Measurements from ENCODE around the gene EPHB4.

Gene EPHB4

DNA sequence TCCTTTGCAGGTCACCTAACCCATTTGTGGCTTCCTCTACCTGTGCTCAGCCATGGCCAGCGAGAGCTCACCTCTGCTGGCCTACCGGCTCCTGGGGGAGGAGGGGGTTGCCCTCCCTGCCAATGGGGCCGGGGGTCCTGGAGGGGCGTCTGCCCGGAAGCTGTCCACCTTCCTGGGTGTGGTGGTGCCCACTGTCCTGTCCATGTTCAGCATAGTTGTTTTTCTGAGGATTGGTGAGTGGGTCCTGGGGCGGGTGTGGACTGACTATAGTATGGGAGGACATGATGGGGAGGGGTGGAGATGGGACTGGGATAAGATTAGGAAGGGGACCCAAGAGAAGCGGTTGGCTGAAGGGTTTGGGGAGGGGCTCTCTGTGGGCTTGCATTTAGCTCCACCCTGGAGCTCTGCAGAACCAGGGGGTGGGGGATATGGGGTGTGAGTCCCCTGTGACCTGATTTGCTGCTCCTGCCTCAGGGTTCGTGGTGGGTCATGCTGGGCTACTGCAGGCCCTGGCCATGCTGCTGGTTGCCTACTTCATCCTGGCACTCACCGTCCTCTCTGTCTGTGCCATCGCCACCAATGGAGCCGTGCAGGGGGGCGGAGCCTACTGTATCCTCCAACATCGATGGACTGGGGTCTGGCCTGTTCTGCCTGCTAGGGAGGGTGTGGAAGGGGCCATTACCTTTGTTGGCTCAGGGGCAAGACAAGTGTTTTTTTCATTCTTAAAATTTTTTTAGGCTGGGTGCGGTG is 27.0 kb upstream of the EPHB4 start:
- no peak for DNase-seq

DNA sequence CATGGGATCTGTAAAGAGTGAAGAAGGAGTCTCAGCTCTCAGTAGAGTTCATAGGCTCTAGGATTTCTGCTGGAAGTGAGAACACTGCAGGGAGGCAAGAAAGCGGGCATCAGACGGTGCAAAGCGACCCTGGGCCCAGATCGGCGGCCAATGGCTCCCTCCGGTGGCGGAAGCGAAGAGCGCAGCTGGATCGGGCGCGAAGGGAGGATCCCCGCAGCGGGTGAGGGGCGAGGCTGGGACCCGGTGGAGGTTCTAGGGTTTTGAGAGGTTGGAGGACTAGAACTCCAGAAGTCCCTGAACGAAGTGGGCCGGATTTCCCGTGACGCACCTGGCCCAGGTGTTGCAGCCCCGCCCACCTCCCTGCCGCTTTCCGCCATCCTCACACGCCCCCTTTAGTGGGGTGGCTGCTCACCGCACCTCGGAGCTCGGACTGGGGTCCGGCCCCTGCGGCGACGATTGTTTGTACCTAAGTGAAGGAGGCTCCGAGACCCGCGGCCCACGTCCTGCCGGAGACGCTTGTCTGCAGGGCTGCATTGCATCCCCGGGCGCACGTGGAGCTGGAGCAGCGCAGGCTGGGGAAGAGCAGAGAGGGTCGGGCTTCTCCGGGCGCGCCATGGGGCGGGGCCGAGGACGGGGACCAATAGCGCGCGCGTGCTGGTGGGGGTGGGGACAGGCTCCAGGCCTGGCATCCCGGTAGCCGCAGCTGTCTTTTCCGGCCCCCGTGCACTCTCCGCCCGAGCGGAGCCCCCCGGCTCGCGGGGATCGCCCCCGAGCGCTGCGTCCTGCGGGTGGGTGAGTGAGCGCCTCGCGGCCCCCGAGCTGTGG is 24.9 kb upstream of the EPHB4 start, which contains the start of gene SLC12A9:
SLC12A9 (plus strand) TSS at position 666 of the 825 bp plus-strand sequence. CDS start 1,485 bp downstream, outside the sequence.
- peak; percentile 91 for DNase-seq

- no peak for DNase-seq
Measured at GRCh38 chr7:100847360-100847759, 20.0 kb upstream of the EPHB4 start.

- DNase-seq = no peak
Measured at GRCh38 chr7:100840470-100841100, 13.3 kb upstream of the EPHB4 start.

DNA sequence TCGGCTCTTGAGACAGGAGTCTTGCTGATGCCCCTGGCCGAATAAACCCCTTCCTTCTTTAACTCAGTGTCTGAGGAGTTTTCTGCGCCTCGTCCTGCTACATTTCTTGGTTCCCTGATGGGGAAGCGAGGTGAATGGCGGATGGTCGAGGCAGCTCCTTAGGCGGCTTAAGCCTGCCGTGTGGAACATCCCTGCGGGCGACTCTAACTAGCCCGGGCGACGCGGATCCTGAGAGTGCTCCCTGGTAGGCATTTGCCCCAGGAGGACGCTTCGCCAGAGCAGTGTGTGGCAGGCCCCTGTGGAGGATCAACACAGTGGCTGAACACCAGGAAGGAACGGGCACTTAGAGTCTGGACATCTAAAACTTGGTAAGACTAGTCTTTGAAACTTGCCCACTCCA is 12.0 kb upstream of the EPHB4 start:
- DNase-seq = no peak

DNA sequence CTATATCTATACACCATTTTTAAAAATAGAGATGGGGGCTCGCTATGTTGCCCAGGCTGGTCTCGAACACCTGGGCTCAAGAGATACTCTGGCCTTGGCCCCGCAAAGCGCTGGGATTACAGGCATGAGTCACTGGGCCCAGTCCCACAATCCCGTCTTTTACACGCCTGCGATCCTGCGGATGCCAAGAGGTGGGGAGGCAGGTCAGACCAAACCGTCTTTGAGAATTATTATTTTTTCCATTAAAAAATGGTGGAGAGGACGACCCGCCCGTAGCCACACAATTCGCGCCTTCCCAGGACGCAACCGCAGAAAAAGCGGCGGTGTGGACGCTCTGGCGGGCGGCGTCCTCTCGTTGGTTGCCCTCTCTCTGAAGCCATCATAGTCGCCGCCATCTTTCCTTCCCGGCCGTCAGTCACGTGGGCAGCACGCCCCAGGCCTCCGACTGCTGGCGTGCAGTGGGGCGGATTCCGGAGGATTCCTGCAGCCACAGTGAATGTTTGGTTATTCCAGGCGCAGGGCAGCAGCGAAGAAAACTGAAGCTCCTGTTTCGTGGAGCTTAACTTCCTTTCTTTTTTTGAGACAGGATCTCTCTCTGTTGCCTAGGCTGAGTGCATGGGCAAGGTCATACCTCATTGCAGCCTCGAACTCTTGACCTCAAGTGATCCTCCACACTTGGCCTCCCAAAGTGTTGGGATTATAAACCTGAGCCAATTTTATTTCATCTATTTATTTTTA is 9.9 kb upstream of the EPHB4 start:
- peak; percentile 95 for DNase-seq

GRCh38 chr7:100836812-100837098 is 9.4 kb upstream of the EPHB4 start:
- no peak for DNase-seq

DNA sequence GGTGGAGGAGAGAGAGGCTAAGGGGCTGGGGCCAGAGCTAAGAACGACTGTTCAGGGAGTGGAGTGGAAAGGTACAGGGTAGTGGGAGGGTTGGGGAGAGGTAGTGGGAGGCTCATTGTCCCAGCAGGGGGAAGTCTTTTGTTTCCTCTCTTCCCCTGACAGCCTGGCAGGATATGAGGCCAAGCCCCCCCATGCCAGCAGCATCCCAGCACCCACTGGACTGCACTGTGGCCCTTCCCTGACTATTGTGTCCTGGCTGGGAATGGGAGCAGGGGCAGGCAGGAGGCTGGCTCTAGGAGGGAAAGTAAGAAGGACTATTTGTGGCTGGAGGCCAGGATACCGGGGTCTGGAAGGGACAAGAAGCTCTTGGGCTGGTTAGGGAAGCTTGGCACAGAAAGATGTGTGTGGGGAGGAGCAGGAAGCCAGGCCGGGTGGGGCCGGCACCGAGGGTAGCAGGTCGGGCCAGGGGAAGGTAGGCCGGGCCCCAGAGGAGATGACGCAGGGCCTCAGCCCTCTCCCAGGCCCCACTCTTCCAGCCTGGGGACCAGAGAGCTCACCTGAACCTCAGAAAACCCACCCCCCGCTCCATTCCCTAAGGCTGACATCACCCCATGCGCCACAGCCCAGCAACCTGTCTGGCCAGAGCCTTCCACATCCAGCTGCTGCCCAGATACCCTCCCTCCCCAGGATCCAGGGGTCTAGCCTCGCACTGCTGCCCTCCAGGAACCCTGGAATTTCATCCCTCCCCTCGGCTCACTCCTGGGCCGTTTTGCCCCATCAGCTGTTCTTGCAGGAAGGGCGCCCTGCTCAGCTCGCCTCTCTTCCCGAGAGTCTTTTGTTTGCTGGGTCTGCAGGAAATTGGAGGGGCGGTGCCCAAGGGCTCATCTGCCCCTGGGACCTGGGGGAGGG is 8.8 kb upstream of the EPHB4 start:
- no peak for DNase-seq

DNA sequence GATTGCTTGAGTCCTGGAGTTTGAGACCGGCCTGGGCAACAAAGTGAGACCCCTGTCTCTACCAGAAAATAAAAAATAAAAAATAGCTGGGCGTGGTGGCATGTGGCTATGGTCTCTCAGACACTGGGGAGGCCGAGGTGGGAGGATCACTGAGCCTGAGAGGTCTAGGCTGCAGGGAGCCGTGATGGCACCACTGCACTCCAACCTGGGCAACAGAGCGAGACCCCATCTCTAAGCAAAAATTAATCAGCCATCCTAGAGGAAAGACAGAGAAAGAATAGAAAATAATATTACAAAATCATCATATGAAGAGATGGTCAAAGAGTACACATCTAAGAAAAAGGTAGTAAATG is 4.9 kb upstream of the EPHB4 start:
- no peak for DNase-seq

GRCh38 chr7:100830396-100830795 is 3.1 kb upstream of the EPHB4 start:
- no peak for DNase-seq

DNA sequence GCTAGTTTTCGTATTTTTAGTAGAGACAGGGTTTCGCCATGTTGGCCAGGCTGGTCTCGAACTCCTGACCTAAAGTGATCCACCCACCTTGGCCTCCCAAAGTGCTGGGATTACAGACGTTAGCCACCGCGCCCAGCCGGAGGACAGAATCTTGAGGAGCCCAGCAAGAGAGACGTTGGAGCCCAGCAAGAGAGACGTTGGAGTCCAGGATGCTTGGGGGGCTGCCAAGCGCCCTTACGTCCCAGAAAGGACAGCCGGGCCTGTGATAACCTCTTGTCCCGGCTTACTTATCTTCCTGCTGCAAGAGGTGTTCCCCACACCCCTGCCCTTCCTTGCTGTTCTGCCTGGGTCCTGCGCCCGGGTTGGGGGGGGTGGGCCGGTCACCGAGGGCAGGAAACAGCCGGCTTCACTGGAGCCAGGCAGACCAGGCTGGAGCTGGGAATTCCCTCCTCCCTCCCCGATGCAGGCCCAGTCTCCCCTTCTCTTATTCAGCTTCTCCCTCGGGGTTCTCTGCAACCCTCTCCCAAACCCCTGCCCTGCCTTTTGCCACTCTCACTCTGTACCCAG is 1.9 kb upstream of the EPHB4 start:
- DNase-seq = no peak

GRCh38 chr7:100826514-100827329 is 601 bp downstream of the EPHB4 start:
- DNase-seq = peak; percentile 32

GRCh38 chr7:100825751-100826513 is 1.4 kb downstream of the EPHB4 start:
- DNase-seq = peak; percentile 54

- no peak for DNase-seq
Measured at GRCh38 chr7:100825215-100825671, 2.1 kb downstream of the EPHB4 start.

- DNase-seq = no peak
Measured at GRCh38 chr7:100824499-100825214, 2.7 kb downstream of the EPHB4 start.

DNA sequence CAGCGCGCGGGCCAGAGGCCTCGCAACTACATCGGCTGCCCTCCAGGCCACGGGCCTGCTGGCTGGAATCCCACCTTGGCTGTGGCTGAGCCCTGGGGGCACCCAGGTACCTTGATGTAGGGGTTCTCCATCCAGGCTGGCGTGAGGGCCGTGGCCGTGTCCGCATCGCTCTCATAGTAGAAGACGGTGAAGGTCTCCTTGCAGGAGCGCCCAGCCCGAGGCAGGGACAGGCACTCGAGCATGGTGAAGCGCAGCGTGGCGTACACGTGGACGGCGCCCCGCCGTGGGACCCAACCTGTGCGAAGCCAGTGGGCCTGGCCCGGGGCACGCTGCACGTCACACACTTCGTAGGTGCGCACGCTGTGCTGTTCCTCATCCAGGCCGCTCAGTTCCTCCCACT is 3.8 kb downstream of the EPHB4 start:
- DNase-seq = no peak

- DNase-seq = no peak
Measured at GRCh38 chr7:100823140-100823525, 4.2 kb downstream of the EPHB4 start.

DNA sequence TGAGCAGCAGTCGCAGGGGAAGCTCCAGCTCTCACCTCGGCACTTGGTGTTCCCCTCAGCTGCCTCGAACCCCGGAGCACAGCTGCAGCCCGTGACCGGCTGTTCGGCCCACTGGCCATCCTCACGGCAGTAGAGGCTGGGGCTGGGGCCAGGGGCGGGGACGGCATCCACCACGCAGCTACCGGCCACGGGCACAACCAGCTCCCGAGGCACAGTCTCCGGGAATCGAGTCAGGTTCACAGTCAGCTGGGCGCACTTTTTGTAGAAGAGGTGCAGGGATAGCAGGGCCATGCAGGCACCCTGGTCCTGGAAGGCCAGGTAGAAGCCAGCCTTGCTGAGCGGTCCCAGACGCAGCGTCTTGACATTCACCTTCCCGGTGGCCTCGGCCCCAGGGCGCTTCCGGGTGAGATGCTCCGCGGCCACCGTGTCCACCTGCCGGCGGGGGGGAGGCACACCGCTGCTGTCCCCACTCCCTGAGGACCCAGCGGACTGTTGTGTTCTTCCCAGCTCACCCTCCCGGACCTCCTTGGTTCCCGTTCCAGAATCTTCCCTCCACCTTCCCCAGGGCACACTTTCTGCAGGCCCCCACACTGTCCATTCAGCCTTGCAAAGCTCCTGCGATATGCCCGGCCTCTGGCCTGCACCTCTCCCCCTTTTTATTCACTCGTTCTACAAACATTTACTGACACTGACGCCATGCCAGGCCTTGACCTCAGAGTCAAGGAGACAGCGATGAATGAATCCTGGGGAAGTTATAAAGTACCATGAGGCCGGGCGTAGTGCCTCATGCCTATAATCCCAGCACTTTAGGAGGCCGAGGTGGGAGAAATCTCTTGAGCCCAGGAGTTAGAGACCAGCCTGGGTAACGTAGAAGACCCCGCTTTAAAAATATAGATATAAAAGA is 4.8 kb downstream of the EPHB4 start:
- no peak for DNase-seq
